ENCODE results near the gene APBA2. TPM values are rescaled to one million over a fixed set of nuclear protein-coding genes. Genes with fewer than 3 reads are reported as not detected.

The APBA2 gene
- total RNA-seq, 2 experiments from 2014 or later = not detected

GRCh38 chr15:29062179-29062591 is 176.4 kb downstream of the APBA2 start:
- Histone ChIP-seq H2AFZ (ENCODE audit: low read length) (no peak overlapping the region), H3K4me1 (ENCODE audit: insufficient read depth, low read length, poor library complexity, severe bottlenecking) (no peaks in the 10 kb centered on the region), H3K9me2 (ENCODE audit: insufficient read depth, low read length) (no peaks in the 10 kb centered on the region), H3K36me3 (ENCODE audit: insufficient read depth, low read length) (no peaks in the 10 kb centered on the region), H4K20me1 (ENCODE audit: insufficient read depth, low read length) (no peaks in the 10 kb centered on the region), H3K9me3 (ENCODE audit: low read length) (no peaks in the 10 kb centered on the region), H3K79me2 (ENCODE audit: insufficient read depth, low read depth, low read length) (no peaks in the 10 kb centered on the region), H3K27ac (ENCODE audit: low read depth, low read length, poor library complexity, severe bottlenecking) (no peak overlapping the region), H3K4me3 (ENCODE audit: low read depth, low read length, poor library complexity, severe bottlenecking) (no peak overlapping the region), H3K4me2 (ENCODE audit: low read length) (no peak overlapping the region)
- TF ChIP-seq EZH2phosphoT487 (IDR thresholded peaks at IDR 0.05; ENCODE audit: borderline replicate concordance, low read depth, low read length) (no peak), CTCF (conservative IDR thresholded peaks at IDR 0.05; ENCODE audit: low read length) (no peak)
- ChIA-PET POLR2A (no interaction called here), CTCF (ENCODE audit: unreplicated experiment) (no interaction called here)
- no TSS peak for BruUV-seq (replicated peaks)
- intact Hi-C loops (cut with micrococcal nuclease; ENCODE audit: unreplicated experiment) = no loop called here
- no peak for DNase-seq (ENCODE audit: low spot score)

DNA sequence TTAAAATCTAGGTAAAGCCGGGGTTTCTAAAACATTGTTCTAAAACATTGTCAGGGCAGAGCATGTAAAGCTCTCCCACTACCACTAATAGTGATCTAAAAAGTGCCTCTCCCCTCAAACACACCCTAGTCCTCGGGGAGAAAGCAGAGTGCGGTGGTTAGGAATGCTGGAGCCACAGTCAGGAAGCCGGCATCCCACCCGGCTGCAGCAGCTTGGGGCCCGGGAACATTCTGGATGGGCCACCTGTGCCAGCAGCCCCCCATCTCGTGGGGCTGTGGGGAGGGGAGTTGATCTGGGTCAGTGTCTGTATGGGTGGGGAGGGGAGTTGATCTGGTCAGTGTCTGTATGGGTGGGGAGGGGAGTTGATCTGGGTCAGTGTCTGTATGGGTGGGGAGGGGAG is 176.9 kb downstream of the APBA2 start:
- Histone ChIP-seq H3K79me2 (ENCODE audit: insufficient read depth, low read depth, low read length) (no peaks in the 10 kb centered on the region), H3K27ac (ENCODE audit: low read depth, low read length, poor library complexity, severe bottlenecking) (no peak overlapping the region), H2AFZ (ENCODE audit: low read length) (no peak overlapping the region), H3K4me3 (ENCODE audit: low read depth, low read length, poor library complexity, severe bottlenecking) (no peak overlapping the region), H3K9me2 (ENCODE audit: insufficient read depth, low read length) (no peaks in the 10 kb centered on the region), H3K36me3 (ENCODE audit: insufficient read depth, low read length) (no peaks in the 10 kb centered on the region), H3K9me3 (ENCODE audit: low read length) (no peaks in the 10 kb centered on the region), H3K4me1 (ENCODE audit: insufficient read depth, low read length, poor library complexity, severe bottlenecking) (no peaks in the 10 kb centered on the region), H4K20me1 (ENCODE audit: insufficient read depth, low read length) (no peaks in the 10 kb centered on the region), H3K4me2 (ENCODE audit: low read length) (no peak overlapping the region)
- POLR2A ChIA-PET = no interaction called here
- intact Hi-C loops (cut with micrococcal nuclease; ENCODE audit: unreplicated experiment) = no loop called here
- no TSS peak for BruUV-seq (replicated peaks)
- TF ChIP-seq EZH2phosphoT487 (IDR thresholded peaks at IDR 0.05; ENCODE audit: borderline replicate concordance, low read depth, low read length) = no peak
- no peak for DNase-seq (ENCODE audit: low spot score)
- CTCF ChIA-PET (ENCODE audit: unreplicated experiment) = no interaction called here

DNA sequence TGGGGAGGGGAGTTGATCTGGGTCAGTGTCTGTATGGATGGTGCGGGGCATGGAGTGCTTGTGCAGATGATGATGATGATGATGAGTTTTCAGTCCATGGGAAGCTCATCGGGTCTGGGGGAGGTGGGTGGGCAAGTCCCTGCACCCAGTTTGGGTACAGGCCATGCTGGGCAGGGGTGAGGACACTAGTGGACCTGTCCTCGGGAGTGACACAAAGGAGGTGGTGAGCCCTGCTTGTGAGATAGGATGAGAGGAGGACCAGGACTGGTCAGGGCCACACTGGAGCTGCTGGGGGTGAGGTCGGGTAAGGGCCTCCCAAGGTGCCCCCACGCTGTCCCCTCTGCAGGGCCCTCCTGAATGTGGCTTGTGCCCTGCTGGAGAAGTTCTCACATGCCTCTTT is 177.9 kb downstream of the APBA2 start:
- Histone ChIP-seq H4K20me1 (ENCODE audit: insufficient read depth, low read length) (no peaks in the 10 kb centered on the region), H2AFZ (ENCODE audit: low read length) (no peak overlapping the region), H3K79me2 (ENCODE audit: insufficient read depth, low read depth, low read length) (no peaks in the 10 kb centered on the region), H3K9me3 (ENCODE audit: low read length) (no peaks in the 10 kb centered on the region), H3K4me1 (ENCODE audit: insufficient read depth, low read length, poor library complexity, severe bottlenecking) (no peaks in the 10 kb centered on the region), H3K27ac (ENCODE audit: low read depth, low read length, poor library complexity, severe bottlenecking) (no peak overlapping the region), H3K4me3 (ENCODE audit: low read depth, low read length, poor library complexity, severe bottlenecking) (no peak overlapping the region), H3K9me2 (ENCODE audit: insufficient read depth, low read length) (no peaks in the 10 kb centered on the region), H3K36me3 (ENCODE audit: insufficient read depth, low read length) (no peaks in the 10 kb centered on the region), H3K4me2 (ENCODE audit: low read length) (no peak overlapping the region)
- no TSS peak for BruUV-seq (replicated peaks)
- ChIA-PET POLR2A (no interaction called here), CTCF (ENCODE audit: unreplicated experiment) (interaction anchor here (0.6 kb wide), 1 partner anchor 435 kb away, joined by 13 read pairs; no protein-coding TSS in a partner anchor)
- intact Hi-C loops (cut with micrococcal nuclease; ENCODE audit: unreplicated experiment) = no loop called here
- no peak for TF ChIP-seq EZH2phosphoT487 (IDR thresholded peaks at IDR 0.05; ENCODE audit: borderline replicate concordance, low read depth, low read length)
- TF ChIP-seq CTCF (conservative IDR thresholded peaks at IDR 0.05; ENCODE audit: low read length) = no peak
- no peak for DNase-seq (ENCODE audit: low spot score)

Measured in OCI-LY7 (cell line).